HepG2 (cell line): Measurements from ENCODE around the gene GATB. TPM values are rescaled to one million over a fixed set of nuclear protein-coding genes. Genes with fewer than 3 reads are reported as not detected.
A peak's percentile ranks its signal among the peaks of the same experiment; 100 is the strongest.

ENCODE experiments used
- CCAR2 ChIP-seq: fragments of 200-400 bp; formaldehyde crosslinking; optimal IDR thresholded peaks from 2 replicates; pipeline ENCODE3; 2018; ENCODE audit warnings: low read depth, mild to moderate bottlenecking, low read length, moderate library complexity
- DNMT1 ChIP-seq: sonication (generic); formaldehyde crosslinking; IDR thresholded peaks from 2 replicates; pipeline ENCODE4 v1.5.1; 2020; ENCODE audit warnings: mild to moderate bottlenecking, missing genetic modification reagents
- FIP1L1 ChIP-seq: fragments of 200-400 bp; formaldehyde crosslinking; IDR thresholded peaks from 2 replicates; pipeline ENCODE4 v1.6.1; 2018; ENCODE audit warnings: low read depth, mild to moderate bottlenecking, low read length, moderate library complexity, borderline replicate concordance; ENCODE audit not compliant: insufficient read depth
- HNRNPLL ChIP-seq: fragments of 200-400 bp; formaldehyde crosslinking; IDR thresholded peaks from 2 replicates; pipeline ENCODE4 v1.6.1; 2017; ENCODE audit warnings: mild to moderate bottlenecking, low read depth, low read length; ENCODE audit not compliant: poor library complexity, severe bottlenecking
- MIXL1 ChIP-seq: IDR thresholded peaks from 2 replicates; pipeline ENCODE4 v1.6.1; 2016
- POLR2G ChIP-seq: fragments of 200-400 bp; formaldehyde crosslinking; IDR thresholded peaks from 2 replicates; pipeline ENCODE4 v1.6.1; 2018; ENCODE audit warnings: mild to moderate bottlenecking, low read depth, low read length, moderate library complexity
- PRPF4 ChIP-seq: fragments of 200-400 bp; formaldehyde crosslinking; IDR thresholded peaks from 2 replicates; pipeline ENCODE4 v1.6.1; 2016; ENCODE audit warnings: low read length, low read depth; ENCODE audit not compliant: poor library complexity, severe bottlenecking
- RARG ChIP-seq: sonication (generic); formaldehyde crosslinking; IDR thresholded peaks from 2 replicates; pipeline ENCODE4 v1.4.0; 2020; ENCODE audit warnings: low read depth, mild to moderate bottlenecking, missing genetic modification reagents
- RNF2 ChIP-seq: fragments of 450-650 bp; conservative IDR thresholded peaks from 2 replicates; pipeline ENCODE4 v1.6.1; 2016; ENCODE audit warnings: low read depth
- RXRB ChIP-seq: IDR thresholded peaks from 2 replicates; pipeline ENCODE4 v1.6.1; 2016; ENCODE audit warnings: borderline replicate concordance, missing genetic modification reagents, missing compliant biosample characterization
- SRF ChIP-seq: IDR thresholded peaks from 2 replicates; pipeline ENCODE4 v1.6.1; 2011; ENCODE audit warnings: mild to moderate bottlenecking, low read depth, low read length, moderate library complexity
- XRCC5 ChIP-seq: fragments of 200-400 bp; formaldehyde crosslinking; optimal IDR thresholded peaks from 2 replicates; pipeline ENCODE3; 2017; ENCODE audit warnings: mild to moderate bottlenecking, low read length
- ZNF121 ChIP-seq: sonication (generic); formaldehyde crosslinking; IDR thresholded peaks from 2 replicates; pipeline ENCODE4 v1.5.0; 2020; ENCODE audit warnings: mild to moderate bottlenecking, missing genetic modification reagents
- ZNF235 ChIP-seq: sonication (generic); formaldehyde crosslinking; IDR thresholded peaks from 2 replicates; pipeline ENCODE4 v1.8.1; 2023; ENCODE audit warnings: mild to moderate bottlenecking, missing genetic modification reagents, borderline replicate concordance
- ZNF280D ChIP-seq: sonication (generic); formaldehyde crosslinking; IDR thresholded peaks from 2 replicates; pipeline ENCODE4 v1.5.1; 2020; ENCODE audit warnings: mild to moderate bottlenecking, missing genetic modification reagents
- ZNF75D ChIP-seq: sonication (generic); formaldehyde crosslinking; IDR thresholded peaks from 2 replicates; pipeline ENCODE4 v1.8.1; 2023; ENCODE audit warnings: missing genetic modification reagents, mild to moderate bottlenecking, borderline replicate concordance
- ZNF790 ChIP-seq: sonication (generic); formaldehyde crosslinking; IDR thresholded peaks from 2 replicates; pipeline ENCODE4 v1.8.0; 2022; ENCODE audit warnings: missing genetic modification reagents, mild to moderate bottlenecking, borderline replicate concordance
- ZNF850 ChIP-seq: sonication (generic); formaldehyde crosslinking; conservative IDR thresholded peaks from 2 replicates; pipeline ENCODE4 v1.9.0; 2021; ENCODE audit warnings: mild to moderate bottlenecking, missing genetic modification reagents
- ZSCAN25 ChIP-seq: sonication (generic); formaldehyde crosslinking; IDR thresholded peaks from 2 replicates; pipeline ENCODE4 v1.8.0; 2022; ENCODE audit warnings: mild to moderate bottlenecking, missing genetic modification reagents
- polyA plus RNA-seq, 8 experiments: library from polyadenylated mRNA; depleted of rRNA in 3 of 8; stranded (reverse) in 7 of 8; unstranded in 1 of 8; fragments of >200 nt; fragmentation: Illumina TruSeq in 4 of 8; extraction: Trizol in 4 of 8; gene quantifications; 2 replicates each; pipeline versions ENCODE4 v1.2.1 to v1.2.3, GENCODE V29; 2011 to 2016; ENCODE audit warnings: low read depth in 4 of 8, missing spikeins in 1 of 8, mixed read lengths in 1 of 8; ENCODE audit not compliant: insufficient read depth in 1 of 8
- total RNA-seq, 5 experiments: library from RNA; depleted of rRNA; stranded (reverse); fragments of >200 nt; fragmentation: Illumina TruSeq; extraction: Trizol; gene quantifications; 2 replicates each; pipeline ENCODE4 v1.2.3, GENCODE V29; 2016; ENCODE audit warnings: low read depth in 1 of 5

GATB gene
- total and polyA plus RNA-seq, 2 of the 13 experiments (the other 11 are each of a cell fraction or from before 2014, with no cell fraction given): 32.3 to 32.4 TPM

GRCh38 chr4:151760712-151761661 is at the start of gene GATB (continued):
- TF ChIP-seq ZNF280D (no peak), ZNF790 (CRISPR knock-in tag) (no peak), HNRNPLL (no peak), POLR2G (peak; percentile 87), ZNF235 (CRISPR knock-in tag) (no peak), RNF2 (no peak), MIXL1 (0 out of 2 replicates have a peak, but pooled peaks have one; percentile 23), DNMT1 (CRISPR knock-in tag) (no peak), FIP1L1 (no peak), ZSCAN25 (CRISPR knock-in tag) (peak; percentile 82), RARG (no peak), RXRB (CRISPR knock-in tag) (0 out of 2 replicates have a peak, but pooled peaks have one; percentile 40), ZNF75D (no peak), PRPF4 (no peak), XRCC5 (peak; percentile 39), ZNF850 (CRISPR knock-in tag) (no peak), SRF (no peak), ZNF121 (no peak), CCAR2 (no peak)
